CD1c-positive myeloid dendritic cell (primary cell): ENCODE data around the gene BNC2.
"Not testable (repeated sequence)": the region's sequence is repeated elsewhere in the genome, so short reads cannot be mapped to it uniquely, and the experiment has no call there.

Experiments
- DNase-seq: peaks from one replicate; pipeline ENCODE4 v3.0.0-alpha.2; 2016; ENCODE audit errors: extremely low spot score

BNC2 gene

DNA sequence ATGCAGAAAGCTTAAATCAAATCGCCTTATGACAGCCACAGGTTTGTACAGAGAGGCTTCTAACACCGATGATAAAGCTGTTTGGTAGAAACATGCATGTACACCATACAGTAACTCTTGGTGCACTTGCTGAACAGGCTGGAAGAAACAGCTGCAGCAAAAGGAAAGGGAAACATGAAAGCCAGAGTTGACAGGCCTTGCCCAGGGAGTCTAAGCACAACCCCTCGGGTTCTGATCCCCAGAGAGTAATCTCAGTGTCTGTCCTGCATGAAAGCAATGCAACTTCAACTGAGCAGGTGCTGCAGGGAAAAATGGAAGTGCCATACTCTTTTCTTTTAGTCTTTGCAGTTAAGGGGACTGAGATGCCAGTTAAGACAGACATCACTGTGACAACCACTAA lies 419.9 kb downstream of the BNC2 start:
- DNase-seq = no peak

DNA sequence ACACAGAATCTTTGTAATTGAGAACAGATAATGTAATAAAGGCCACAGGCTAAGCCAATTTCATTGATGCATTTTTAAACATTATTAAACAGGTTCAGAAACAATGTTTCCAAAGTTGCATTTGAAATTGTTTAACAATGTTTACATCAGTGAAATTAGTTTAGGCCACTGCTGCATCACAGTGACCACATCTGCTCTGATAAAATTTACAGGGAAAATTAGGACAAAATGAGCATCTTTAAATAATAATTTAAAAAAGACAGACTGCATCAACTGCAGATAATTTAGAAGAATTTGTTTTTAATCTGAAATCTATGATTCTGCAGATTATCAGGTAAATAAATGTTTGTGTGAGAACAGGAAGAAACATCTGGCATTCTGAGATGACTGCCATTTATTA lies 420.4 kb downstream of the BNC2 start:
- no peak for DNase-seq

DNA sequence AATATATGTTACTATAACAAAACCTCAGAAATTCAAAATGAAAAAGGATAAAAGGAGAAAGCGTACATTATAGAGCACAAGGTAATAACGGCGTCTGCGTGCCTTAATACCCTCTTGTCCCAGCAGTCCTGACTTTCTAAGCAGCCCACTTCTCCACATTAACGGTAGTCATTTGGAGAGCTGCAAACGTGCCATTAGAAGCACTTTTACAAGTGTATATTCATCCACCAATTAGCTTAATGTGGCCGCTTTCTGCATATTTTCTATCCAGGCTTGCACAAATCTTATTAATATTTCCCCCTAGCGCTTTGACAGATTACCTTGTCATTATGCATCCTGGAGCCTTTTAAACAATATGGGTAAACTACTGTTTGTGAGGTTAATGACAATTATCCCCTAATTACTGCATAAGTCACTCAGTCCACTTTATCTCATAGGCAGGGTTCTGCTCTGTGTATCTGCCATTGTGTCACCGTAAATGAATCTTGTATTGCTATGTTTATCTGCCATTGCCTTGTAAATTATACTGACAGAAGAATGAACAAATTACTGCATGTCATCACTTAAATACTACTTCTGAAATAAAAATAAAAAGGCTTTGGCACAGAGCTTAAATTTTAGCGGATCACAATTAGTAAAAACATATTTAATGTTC lies 421.3 kb downstream of the BNC2 start:
- DNase-seq = no peak

DNA sequence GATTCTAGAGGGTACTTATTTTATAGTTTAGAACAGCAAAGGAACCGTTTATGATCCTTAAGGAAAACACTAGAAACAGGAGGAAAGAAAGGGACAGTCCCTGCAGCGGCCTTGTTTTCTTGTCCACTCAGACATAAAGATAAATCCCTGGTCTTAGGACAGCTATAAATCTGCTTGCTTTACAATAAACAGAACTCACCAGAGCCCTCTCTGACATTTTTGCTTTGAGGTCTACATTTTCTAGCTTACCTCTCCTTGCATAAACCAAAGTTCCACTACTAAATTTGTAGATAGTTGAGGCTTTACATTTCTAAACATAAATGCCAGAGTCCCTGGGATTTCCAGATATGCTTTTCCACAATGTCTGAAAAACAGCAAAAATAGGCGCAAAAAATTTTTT lies 422.5 kb downstream of the BNC2 start:
- DNase-seq = no peak

DNA sequence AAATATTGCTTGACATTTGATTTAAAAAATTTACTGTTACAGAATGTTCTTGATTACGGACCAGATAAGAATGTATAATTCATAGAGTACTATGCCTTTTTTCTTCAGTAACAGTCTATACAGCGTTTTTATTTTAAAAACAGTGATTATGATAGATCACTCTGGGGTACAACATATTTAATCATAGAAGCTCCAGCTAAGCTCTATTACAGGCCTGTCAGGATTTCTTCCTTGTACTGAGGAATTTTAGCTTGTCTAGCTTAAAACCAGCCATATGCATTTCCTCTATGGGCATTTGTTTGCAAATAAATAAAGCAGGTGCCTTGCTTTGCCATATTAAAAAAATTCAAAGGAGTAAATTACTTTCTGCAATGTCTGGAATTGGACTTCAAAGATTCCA lies 423.8 kb downstream of the BNC2 start:
- no peak for DNase-seq

DNA sequence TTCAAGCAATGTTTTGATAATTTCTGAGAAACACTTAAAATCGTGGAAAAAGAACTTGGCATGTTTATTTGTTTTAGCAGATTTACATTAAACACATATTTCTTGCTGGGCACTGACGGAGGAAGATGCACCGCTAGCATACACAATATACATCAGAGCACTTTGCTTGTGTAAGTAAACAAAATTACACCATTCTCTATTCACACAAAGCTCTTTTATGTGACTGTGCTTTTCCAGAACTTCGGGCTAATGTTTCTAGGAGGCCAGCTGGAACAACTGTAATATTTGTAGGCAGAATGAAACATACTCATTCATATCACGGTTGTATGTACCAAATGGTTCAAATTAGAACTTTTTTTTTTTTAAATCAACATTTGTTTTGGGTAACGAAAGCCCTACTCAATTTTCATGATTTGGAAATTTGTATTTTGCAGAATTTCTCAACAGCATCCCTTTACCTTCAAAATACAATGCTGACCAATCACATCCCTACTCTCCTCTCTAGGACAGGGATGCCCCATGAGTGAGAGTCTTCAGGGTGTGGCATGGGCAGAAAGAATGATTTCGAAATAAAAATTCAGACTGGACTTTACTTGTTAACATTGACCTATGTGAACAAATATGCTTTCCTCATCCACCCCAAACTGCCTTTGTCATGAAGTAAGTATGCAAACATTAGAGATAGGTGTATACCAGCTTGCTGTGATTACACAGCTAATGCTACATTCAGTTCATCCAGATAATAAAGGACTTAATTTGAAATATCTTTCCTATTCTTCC lies 425.1 kb downstream of the BNC2 start:
- DNase-seq = no peak

DNA sequence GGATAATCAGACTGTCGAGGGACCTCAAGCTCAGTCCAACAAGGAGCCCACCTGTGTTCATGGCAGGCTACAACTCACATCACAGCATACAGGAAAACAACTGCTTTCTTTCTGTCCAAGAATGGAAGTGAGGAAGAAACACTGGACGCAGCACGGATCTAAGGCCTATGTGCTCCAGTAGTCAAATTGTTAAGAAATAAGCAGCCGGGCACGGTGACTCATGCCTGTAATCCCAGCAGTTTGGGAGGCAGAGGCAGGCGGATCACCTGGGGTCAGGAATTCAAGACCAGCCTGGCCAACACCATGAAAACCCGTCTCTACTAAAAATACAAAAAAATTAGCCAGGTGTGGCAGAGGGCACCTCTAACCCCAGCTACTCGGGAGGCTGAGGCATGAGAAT lies 427.8 kb downstream of the BNC2 start:
- DNase-seq = no peak

DNA sequence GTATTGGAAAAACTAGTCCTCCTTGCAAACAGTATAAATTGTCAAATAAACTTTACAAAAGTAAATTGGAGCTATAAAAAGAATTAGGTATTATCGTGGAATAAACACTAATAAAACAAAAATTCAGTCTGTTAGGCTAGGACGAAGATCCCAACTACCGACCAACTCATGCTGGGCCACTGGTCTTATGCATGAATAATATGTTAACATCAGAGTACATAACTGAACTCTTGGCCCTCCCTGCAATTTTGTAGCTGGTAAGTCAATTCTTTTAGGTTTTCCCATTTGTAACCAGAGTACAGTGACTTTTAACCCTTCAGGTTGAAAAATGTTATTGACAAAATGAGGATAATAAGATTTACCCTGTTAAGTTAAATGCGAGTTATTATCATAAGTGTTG lies 428.7 kb downstream of the BNC2 start:
- no peak for DNase-seq

DNA sequence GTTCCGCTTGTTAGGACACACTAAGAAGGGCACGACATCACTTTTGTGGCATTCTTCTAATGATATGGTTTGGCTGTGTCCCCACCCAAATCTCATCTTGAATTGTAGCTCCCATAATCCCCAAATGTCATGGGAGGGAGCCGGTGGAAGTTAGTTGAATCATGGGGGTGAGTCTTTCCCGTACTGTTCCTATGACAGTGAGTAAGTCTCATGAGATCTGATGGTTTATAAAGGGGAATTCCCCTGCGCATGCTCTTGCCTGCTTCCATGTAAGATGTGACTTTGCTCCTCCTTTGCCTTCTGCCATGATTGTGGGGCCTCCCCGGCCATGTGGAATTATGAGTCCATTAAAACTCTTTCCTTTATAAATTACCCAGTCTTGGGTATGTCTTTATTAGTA lies 431.6 kb downstream of the BNC2 start:
- DNase-seq = not testable (repeated sequence)

DNA sequence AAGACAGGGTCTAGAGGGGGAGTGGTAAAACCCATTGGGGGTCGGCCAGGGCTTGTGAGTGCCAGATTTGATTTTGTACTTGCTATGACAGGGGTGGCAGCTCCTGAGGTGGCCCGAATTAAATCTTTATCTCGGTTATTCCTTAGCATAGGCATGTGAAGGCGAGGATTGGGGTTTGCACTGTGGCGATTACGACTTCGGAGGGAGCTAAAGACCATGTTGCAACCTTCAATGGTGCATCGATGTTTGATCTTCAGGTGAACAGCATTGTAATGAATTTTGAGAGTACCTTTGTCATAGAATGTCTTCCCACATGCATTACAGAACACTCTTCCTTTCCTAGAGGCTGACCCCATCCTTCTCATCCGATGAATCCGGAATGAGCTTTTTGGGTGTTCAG lies 433.9 kb downstream of the BNC2 start:
- DNase-seq = no peak

DNA sequence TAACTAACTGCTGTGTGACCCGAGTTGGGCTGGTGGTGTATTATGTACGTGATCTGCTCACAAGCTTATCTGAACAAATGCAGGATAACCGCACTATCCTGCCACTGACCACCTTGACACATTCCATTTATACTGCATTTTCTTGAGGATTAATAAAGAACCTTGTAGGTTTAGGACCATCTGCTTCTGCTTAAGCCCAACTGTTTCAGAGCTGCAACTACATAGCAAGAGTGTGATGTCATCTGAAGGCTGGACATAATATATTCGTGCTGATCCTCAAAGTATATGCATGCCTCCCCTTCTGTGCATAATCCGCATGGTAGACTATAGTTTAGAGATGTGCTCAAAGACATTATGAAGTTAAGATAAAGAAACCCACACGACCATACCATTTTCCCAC lies 435.9 kb downstream of the BNC2 start:
- DNase-seq = no peak

DNA sequence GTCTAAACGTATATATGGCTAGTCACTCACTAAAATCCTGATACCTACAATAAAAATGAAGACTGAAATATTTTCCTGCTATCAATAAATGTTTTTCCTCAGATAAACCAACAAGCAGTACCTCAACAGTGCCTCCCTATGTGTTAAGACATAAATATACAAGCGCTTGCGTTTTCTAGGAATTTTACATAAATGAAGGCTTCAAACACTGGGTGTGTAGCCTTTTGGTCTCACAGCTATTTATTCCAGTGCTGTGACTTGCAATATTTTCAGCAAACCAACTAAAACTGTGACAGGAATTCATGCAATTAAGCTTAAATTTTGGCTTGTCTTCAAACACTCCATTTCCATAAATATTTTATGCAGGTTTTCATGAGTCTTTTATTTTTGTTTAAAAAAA lies 437.0 kb downstream of the BNC2 start:
- DNase-seq = no peak

DNA sequence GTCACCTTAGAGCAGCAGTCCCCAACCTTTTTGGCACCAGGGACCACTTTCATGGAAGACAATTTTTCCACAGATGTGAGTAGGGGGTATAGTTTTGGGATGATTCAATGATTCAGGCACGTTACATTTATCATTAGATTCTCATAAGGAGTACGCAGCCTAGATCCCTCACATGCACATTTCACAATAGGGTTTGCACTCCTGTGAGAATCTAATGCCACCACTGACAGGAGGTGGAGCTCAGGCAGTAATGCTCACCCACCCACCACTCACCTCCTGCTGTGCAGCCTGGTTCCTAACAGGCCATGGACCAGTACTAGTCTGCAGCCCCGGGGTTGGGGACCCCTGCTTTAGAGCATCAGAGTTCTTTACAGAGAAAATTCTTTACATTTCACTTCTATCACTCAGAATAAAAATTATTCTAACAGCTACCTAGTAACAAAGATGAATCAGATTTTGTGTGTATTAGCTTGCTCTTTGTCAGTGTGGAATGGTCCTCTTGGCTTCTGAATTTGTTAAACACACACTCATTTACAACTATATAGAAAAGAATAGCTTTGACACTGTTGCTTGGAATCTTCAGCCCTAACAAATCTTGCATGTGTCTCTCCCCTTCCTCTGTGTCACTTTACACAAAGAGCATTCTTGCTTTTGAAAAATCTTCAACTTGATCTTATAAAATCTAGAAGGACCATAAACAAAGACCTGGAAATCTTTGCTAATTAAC lies 438.6 kb downstream of the BNC2 start:
- no peak for DNase-seq

DNA sequence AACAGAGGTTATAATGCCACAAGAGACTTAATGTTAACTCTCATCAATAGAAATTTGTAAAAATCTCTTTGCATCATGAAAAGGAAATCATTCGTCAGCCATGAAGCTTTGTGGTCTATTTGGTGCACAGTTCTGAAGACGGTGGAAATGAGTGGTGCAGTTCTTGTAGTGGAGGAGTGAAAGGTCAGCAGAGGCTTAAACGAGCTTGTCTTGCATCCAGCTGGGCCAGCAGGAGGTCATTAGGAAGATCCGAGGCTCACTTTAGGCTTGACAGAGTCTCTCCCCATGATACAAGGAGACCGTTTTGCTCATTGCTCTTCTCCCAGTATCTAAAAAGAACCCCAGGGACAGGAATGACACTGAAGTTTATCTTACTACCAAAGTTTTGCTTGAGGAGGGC lies 440.8 kb downstream of the BNC2 start:
- DNase-seq = no peak

DNA sequence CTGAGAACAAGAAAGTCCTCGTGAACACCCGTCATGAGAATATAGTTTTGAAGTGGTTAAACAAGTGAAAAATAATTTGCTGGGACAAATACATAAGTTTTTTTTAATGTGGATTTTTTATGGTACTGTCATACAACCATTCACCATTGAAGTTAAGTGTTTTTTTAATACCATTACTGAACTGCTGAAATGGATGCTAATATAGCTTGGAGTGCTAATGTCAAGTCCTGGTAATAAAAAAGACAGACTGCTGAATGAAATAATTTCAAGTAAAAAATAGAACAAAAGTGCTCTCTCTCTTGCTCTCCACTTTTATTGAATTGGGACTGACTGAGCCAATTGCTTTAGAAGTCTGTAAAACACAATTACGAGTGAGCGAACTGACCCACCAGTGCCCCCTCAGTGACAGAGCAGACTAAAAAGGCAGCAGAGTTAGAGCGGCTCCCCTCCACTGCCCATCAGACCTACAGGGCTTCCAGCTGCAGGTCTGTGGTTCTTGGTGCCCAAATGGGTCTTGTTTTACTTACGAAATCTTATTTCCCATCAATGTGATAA lies 442.5 kb downstream of the BNC2 start:
- no peak for DNase-seq

DNA sequence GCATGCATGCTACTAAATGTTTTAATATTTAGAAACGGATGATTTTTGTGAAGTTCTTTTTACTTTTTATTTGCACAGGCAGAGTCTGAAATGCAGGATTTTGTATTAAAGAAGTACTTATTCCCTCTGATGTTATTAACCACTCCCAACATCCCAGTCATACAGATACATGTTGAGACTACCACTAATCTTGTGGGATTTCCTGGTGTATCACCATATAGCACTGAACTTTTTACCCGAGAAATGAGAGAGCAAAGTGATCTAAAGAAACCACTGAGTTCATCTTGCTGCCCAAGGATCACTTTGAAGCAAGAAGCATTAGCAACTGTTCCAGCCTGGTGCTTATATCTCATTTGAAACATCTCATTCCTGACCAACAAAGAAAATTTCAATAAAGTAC lies 443.8 kb downstream of the BNC2 start:
- no peak for DNase-seq

DNA sequence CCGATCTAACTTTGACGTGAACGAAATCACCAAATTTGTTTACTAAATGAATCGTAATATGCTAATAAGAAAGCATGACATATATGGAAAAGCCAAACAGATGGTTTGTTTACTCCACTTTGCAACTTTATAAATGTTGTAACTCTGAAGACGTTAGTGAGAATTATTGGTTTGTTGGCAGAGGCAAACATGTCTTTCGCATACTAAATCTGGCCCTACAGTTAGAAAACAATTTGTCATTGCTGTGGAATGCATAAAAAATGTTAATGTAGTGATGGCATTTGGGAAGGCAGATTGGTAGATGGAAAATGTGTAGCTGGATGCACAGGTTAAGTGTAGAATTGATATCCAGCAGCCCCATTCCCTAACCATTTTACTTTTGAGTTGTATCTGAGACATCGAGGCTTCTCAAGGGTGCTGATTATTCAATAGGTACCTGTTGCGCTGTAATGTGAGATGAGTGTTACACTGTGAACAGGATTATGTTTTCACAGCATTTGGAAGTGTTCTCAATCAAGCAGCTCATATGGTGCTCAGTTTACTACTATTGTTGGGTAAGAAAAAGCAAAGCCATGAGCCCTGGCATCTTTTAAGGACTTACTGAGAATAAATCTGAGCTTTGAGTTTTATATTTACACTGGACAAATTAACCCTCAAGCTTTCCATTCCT lies 444.8 kb downstream of the BNC2 start:
- DNase-seq = no peak

DNA sequence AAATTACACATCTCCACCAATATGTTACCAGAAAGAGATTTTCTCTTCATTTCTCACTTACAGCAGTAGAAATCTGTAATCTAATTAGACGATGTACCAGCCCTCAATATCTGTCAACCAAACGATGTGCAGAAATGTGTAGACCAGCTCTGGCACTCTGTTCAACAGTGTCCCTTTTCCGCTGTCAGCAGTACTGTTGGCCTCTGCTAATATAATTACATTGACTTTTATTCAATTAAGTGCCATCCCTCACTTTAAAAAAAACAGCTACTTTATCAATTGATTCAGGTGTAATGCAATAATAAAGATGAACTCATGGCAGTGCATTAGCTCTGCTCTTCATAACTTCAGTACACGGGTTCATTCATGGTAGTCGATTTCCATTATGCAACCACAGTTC lies 448.4 kb downstream of the BNC2 start:
- no peak for DNase-seq

DNA sequence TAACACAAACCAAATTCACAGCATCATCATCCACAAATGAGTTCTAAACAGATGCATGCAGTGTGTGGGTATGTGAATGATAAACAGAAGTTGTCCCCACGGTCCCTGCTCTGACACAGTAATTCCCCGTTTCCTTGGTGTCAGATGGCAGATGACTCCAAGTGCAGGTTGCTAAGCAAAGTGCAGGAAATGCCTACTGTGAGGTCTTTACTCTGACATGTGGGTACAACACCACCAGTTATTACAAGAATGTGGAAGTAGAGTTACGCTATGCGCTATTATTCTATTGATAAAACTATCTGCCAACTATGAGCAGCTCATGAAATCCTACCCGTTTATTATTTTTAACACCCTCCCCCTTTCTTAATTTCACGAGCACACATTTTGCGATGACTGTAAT lies 448.9 kb downstream of the BNC2 start:
- no peak for DNase-seq

DNA sequence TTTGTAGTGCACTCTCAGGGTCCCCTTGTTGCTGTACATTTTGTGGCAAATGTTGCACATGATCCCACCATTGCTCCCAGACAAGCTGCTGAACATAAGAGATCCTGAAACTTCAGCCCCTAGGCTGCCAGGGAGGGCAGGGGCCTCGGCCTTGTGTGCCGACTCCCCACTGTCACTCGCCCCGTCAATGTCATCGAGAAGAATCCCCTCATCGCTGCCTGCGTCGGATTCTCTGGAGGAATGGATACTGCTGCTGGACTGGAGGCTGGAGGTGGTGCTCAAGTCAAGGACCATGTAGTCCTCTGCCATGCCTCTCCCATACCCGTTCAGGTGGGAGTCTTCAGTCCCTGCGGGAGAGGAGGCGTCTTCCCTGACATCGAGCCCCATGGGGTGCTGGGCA lies 451.3 kb downstream of the BNC2 start:
- no peak for DNase-seq

DNA sequence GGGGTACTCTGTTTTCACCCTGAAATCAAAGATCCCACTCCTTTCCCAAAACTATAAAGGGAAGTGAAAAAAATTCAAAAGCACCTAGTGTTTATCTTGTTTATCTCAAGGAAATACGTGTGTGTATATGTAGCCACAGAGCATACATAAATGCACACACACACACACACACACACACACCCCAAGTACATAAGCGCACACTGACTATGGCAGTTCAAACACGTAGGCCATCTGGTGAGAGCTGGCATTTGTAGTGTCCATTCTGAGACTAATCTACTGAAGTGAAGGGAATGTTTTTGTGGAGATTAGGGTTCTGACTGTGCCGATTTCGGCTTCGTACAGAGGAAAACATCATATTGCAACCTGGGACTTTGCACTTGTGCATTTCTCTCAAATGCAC lies 451.7 kb downstream of the BNC2 start:
- no peak for DNase-seq

DNA sequence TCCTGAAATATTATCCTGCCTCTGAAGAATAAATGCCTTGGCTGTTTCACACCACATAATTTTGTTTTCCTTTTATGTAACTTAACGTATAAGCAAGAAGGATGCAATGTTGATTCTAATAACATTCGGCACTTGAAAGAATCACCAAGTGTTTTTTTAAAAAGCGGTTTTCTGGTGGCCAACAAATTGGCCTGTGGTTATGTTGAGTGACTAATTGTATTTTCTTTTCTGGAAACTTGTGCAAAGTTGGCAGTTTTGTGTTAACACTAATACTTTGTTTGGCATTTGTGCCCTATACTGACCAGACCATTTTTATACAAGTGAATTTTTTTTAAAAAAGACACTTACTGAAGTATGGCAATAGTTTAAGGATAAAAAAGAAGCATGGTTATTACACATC lies 452.7 kb downstream of the BNC2 start:
- DNase-seq = no peak
